TTC549 (cell line): ENCODE measurements around the gene CELF5.
"Not testable (repeated sequence)": the region's sequence is repeated elsewhere in the genome, so short reads cannot be mapped to it uniquely, and the experiment has no call there.

Experiments used
- FAIRE-seq: peaks from 2 replicates; lab custom pipeline; 2012; peaks lifted over from hg19 to GRCh38; lab: Jason Lieb, UNC

The CELF5 gene

GRCh38 chr19:3208317-3209207, 15.9 kb upstream of the CELF5 start:
- FAIRE-seq: no peak

- FAIRE-seq: no peak
Observed at GRCh38 chr19:3210347-3211017, 14.0 kb upstream of the CELF5 start.

GRCh38 chr19:3211191-3211590, 13.3 kb upstream of the CELF5 start:
- FAIRE-seq: no peak

GRCh38 chr19:3213159-3213558, 11.3 kb upstream of the CELF5 start:
- FAIRE-seq: no peak

- FAIRE-seq: no peak
Observed at GRCh38 chr19:3216874-3217273, 7.6 kb upstream of the CELF5 start.

- FAIRE-seq: no peak
Observed at GRCh38 chr19:3220576-3220975, 3.9 kb upstream of the CELF5 start.

- not testable (repeated sequence) for FAIRE-seq
Observed at GRCh38 chr19:3221576-3221975, 2.9 kb upstream of the CELF5 start.

- no peak for FAIRE-seq
Observed at GRCh38 chr19:3222709-3223108, 1.8 kb upstream of the CELF5 start.

- FAIRE-seq: no peak
Observed at GRCh38 chr19:3225169-3225485, 666 bp downstream of the CELF5 start.

- FAIRE-seq: no peak
Observed at GRCh38 chr19:3225677-3226093, 1.2 kb downstream of the CELF5 start.

- FAIRE-seq: no peak
Observed at GRCh38 chr19:3227054-3227626, 2.7 kb downstream of the CELF5 start.

- no peak for FAIRE-seq
Observed at GRCh38 chr19:3229346-3229743, 4.9 kb downstream of the CELF5 start.

GRCh38 chr19:3229888-3230496, 5.5 kb downstream of the CELF5 start:
- no peak for FAIRE-seq

GRCh38 chr19:3231288-3231687, 6.8 kb downstream of the CELF5 start:
- no peak for FAIRE-seq

GRCh38 chr19:3233116-3233515, 8.7 kb downstream of the CELF5 start:
- FAIRE-seq: no peak

- no peak for FAIRE-seq
Observed at GRCh38 chr19:3233831-3234230, 9.4 kb downstream of the CELF5 start.

- no peak for FAIRE-seq
Observed at GRCh38 chr19:3234800-3235199, 10.3 kb downstream of the CELF5 start.

- FAIRE-seq: not testable (repeated sequence)
Observed at GRCh38 chr19:3235604-3236003, 11.1 kb downstream of the CELF5 start.

GRCh38 chr19:3236272-3236671, 11.8 kb downstream of the CELF5 start:
- FAIRE-seq: no peak

GRCh38 chr19:3238066-3238561, 13.7 kb downstream of the CELF5 start:
- FAIRE-seq: no peak

GRCh38 chr19:3239367-3239766, 14.9 kb downstream of the CELF5 start:
- FAIRE-seq: no peak

GRCh38 chr19:3243819-3244700, 19.6 kb downstream of the CELF5 start:
- no peak for FAIRE-seq
